Stomach (tissue), 4 donors: ENCODE results near the gene MLLT10.

Experiments used
- POLR2A ChIP-seq, 4 donors: fragments of 450-650 bp; IDR thresholded peaks; one replicate each; pipeline ENCODE4 v1.6.1; 2016; ENCODE audit warnings: antibody characterized with exemption in 4 of 4, control low read depth in 2 of 4, mild to moderate bottlenecking in 1 of 4, moderate library complexity in 1 of 4
- POLR2AphosphoS5 ChIP-seq, 3 donors: sonication (generic); formaldehyde crosslinking; IDR thresholded peaks; one replicate each; pipeline ENCODE4 v1.6.1; 2016; ENCODE audit warnings: antibody characterized with exemption in 3 of 3
- TF ChIP-seq, protein P1 (sequence below), 7 experiments: fragments of 450-650 bp in 4 of 7; fragments of 200-600 bp in 3 of 7; sonication (generic) in 3 of 7; IDR thresholded peaks; one replicate each; pipeline ENCODE4 v1.5.1; 2016 to 2019; ENCODE audit warnings: antibody characterized with exemption in 7 of 7, control low read depth in 2 of 7, mild to moderate bottlenecking in 1 of 7

DNA sequence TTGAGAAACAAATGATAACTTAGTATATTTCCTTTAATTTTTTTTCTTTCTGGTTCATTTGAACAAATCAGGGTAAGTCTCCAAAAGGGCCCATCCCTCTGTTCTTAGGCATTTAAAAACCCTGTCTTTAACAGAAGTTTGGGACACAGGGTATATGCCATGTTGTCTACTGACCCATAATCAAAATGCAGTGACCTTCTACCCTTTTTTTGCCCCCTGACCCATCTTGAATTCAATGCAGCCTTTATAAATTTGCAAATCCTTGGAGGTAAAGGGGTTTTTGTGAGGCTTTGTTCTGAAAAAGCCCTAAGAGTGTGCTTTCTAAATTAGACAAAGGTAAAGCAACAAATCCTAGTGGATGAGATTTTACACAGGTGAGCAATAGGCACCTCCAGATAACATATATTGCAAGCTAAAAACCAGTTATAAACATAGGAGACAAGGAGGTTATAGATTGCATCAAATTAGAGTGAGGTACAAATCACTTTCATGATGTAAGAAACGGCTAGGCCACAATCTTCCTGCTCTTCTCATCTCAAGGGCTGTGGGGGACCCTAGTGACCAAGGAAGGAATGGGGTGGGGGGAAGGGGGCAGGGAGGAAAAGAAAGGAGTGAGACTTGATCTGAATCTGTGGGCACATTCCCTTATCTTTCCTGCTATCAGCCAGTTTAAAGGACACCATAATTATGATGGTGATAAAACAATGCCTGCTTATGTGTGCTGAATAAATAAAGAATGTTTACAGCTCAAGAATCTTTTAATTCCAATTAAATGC, 11.2 kb upstream of the MLLT10 start:
- TF ChIP-seq, protein P1, sequence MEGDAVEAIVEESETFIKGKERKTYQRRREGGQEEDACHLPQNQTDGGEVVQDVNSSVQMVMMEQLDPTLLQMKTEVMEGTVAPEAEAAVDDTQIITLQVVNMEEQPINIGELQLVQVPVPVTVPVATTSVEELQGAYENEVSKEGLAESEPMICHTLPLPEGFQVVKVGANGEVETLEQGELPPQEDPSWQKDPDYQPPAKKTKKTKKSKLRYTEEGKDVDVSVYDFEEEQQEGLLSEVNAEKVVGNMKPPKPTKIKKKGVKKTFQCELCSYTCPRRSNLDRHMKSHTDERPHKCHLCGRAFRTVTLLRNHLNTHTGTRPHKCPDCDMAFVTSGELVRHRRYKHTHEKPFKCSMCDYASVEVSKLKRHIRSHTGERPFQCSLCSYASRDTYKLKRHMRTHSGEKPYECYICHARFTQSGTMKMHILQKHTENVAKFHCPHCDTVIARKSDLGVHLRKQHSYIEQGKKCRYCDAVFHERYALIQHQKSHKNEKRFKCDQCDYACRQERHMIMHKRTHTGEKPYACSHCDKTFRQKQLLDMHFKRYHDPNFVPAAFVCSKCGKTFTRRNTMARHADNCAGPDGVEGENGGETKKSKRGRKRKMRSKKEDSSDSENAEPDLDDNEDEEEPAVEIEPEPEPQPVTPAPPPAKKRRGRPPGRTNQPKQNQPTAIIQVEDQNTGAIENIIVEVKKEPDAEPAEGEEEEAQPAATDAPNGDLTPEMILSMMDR (IDR thresholded peaks at IDR 0.05): no peak
- TF ChIP-seq POLR2AphosphoS5 (IDR thresholded peaks at IDR 0.05): no peak
- TF ChIP-seq POLR2A (IDR thresholded peaks at IDR 0.05): no peak
